ENCODE measurements around the gene TUBA4B.

TUBA4B gene

DNA sequence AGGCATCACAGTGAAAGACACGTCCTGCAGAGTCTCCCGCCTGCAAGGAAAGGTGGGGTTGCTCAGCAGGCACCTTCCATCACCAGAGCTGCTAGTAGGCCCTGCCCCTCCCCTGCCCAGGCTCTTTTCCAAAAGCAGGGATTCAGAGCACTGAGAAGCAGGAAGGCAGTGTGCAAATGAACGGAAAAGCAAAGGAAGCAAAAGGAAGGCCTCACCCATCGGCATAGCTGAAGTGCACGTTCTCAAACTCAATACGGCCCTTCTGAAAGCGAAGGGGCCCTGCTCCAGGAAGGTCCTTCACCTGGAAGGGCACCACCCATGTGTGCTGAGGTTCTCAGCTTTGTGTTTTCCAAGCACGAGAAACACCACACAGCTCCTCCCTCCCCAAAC is 40.0 kb upstream of the TUBA4B start:
- peaks cover 9% of the 10 kb centered on the region for H3K4me1 ChIP-seq (ENCODE audit: insufficient read depth, low read length)
- no peaks in the 10 kb centered on the region for H3K9me3 ChIP-seq (ENCODE audit: low read length)
- H3K36me3 ChIP-seq (ENCODE audit: insufficient read depth, low read length), result peaks cover 48% of the 10 kb centered on the region
- H2AFZ ChIP-seq (ENCODE audit: low read depth, low read length), result no peak overlapping the region
- no peak overlapping the region for H3K4me3 ChIP-seq (ENCODE audit: low read length)
- H3K27me3 ChIP-seq (ENCODE audit: insufficient read depth, low read length), result no peaks in the 10 kb centered on the region

DNA sequence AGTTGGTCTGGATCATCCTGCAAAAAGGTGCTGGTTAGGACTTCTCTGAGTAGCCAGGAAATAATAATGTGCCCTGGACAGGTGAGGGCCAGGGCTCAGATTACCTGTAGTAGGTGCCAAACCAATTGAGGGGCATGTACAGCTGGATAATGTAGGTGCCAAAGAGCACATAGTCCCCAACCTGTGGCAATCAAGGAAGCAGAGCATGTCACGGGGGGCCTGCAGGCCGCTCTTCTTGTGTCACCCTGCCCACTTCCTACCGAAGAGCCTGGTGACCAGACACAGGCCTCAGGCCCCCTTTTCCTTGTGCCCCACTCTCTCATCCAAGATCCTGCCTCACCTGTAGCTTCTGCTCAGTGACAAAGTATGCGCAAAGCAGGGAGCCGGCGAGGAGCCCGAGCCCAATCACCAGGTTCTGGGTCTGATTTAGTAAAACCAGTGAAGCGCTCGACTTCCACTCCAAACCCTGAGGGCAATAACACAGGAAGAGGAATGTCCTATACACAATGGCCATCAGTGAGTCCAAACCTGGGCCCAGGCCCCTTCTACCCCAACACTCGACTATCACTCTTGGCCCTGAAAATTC is 39.5 kb upstream of the TUBA4B start:
- peaks cover 46% of the 10 kb centered on the region for H3K36me3 ChIP-seq (ENCODE audit: insufficient read depth, low read length)

GRCh38 chr2:219214141-219214540 is 38.9 kb upstream of the TUBA4B start:
- Histone ChIP-seq H3K4me3 (ENCODE audit: low read length) (no peak overlapping the region), H2AFZ (ENCODE audit: low read depth, low read length) (no peak overlapping the region), H3K4me1 (ENCODE audit: insufficient read depth, low read length) (peaks cover 14% of the 10 kb centered on the region), H3K27me3 (ENCODE audit: insufficient read depth, low read length) (no peaks in the 10 kb centered on the region), H3K9me3 (ENCODE audit: low read length) (no peaks in the 10 kb centered on the region), H3K36me3 (ENCODE audit: insufficient read depth, low read length) (peaks cover 40% of the 10 kb centered on the region)

More for the DNA sequence above, 39.5 kb upstream of the TUBA4B start:
- Histone ChIP-seq H3K4me1 (ENCODE audit: insufficient read depth, low read length) (peaks cover 12% of the 10 kb centered on the region), H3K4me3 (ENCODE audit: low read length) (no peak overlapping the region), H3K9me3 (ENCODE audit: low read length) (no peaks in the 10 kb centered on the region), H2AFZ (ENCODE audit: low read depth, low read length) (no peak overlapping the region), H3K27me3 (ENCODE audit: insufficient read depth, low read length) (no peaks in the 10 kb centered on the region)

- peaks cover 19% of the 10 kb centered on the region for H3K4me1 ChIP-seq (ENCODE audit: insufficient read depth, low read length)
- peaks cover 35% of the 10 kb centered on the region for H3K36me3 ChIP-seq (ENCODE audit: insufficient read depth, low read length)
- no peaks in the 10 kb centered on the region for H3K9me3 ChIP-seq (ENCODE audit: low read length)
- H3K27me3 ChIP-seq (ENCODE audit: insufficient read depth, low read length), result no peaks in the 10 kb centered on the region
- no peak overlapping the region for H3K4me3 ChIP-seq (ENCODE audit: low read length)
- H2AFZ ChIP-seq (ENCODE audit: low read depth, low read length), result no peak overlapping the region
Observed at GRCh38 chr2:219214786-219215185, 38.3 kb upstream of the TUBA4B start.

- Histone ChIP-seq H2AFZ (ENCODE audit: low read depth, low read length) (no peak overlapping the region), H3K27me3 (ENCODE audit: insufficient read depth, low read length) (no peaks in the 10 kb centered on the region), H3K4me3 (ENCODE audit: low read length) (no peak overlapping the region), H3K4me1 (ENCODE audit: insufficient read depth, low read length) (peaks cover 19% of the 10 kb centered on the region), H3K9me3 (ENCODE audit: low read length) (no peaks in the 10 kb centered on the region), H3K36me3 (ENCODE audit: insufficient read depth, low read length) (peaks cover 40% of the 10 kb centered on the region)
Observed at GRCh38 chr2:219215871-219216534, 37.0 kb upstream of the TUBA4B start.

- H3K4me1 ChIP-seq (ENCODE audit: insufficient read depth, low read length), result peaks cover 19% of the 10 kb centered on the region
- H3K27me3 ChIP-seq (ENCODE audit: insufficient read depth, low read length), result no peaks in the 10 kb centered on the region
- peaks cover 38% of the 10 kb centered on the region for H3K36me3 ChIP-seq (ENCODE audit: insufficient read depth, low read length)
- H2AFZ ChIP-seq (ENCODE audit: low read depth, low read length), result no peak overlapping the region
- H3K9me3 ChIP-seq (ENCODE audit: low read length), result no peaks in the 10 kb centered on the region
- no peak overlapping the region for H3K4me3 ChIP-seq (ENCODE audit: low read length)
Observed at GRCh38 chr2:219216535-219216915, 36.5 kb upstream of the TUBA4B start.

- Histone ChIP-seq H3K4me1 (ENCODE audit: insufficient read depth, low read length) (peaks cover 19% of the 10 kb centered on the region), H3K9me3 (ENCODE audit: low read length) (no peaks in the 10 kb centered on the region), H3K36me3 (ENCODE audit: insufficient read depth, low read length) (peaks cover 41% of the 10 kb centered on the region), H3K27me3 (ENCODE audit: insufficient read depth, low read length) (no peaks in the 10 kb centered on the region), H3K4me3 (ENCODE audit: low read length) (peak overlapping the region; percentile 55), H2AFZ (ENCODE audit: low read depth, low read length) (peak overlapping the region; percentile 30)
Observed at GRCh38 chr2:219218217-219218731, 34.8 kb upstream of the TUBA4B start.

DNA sequence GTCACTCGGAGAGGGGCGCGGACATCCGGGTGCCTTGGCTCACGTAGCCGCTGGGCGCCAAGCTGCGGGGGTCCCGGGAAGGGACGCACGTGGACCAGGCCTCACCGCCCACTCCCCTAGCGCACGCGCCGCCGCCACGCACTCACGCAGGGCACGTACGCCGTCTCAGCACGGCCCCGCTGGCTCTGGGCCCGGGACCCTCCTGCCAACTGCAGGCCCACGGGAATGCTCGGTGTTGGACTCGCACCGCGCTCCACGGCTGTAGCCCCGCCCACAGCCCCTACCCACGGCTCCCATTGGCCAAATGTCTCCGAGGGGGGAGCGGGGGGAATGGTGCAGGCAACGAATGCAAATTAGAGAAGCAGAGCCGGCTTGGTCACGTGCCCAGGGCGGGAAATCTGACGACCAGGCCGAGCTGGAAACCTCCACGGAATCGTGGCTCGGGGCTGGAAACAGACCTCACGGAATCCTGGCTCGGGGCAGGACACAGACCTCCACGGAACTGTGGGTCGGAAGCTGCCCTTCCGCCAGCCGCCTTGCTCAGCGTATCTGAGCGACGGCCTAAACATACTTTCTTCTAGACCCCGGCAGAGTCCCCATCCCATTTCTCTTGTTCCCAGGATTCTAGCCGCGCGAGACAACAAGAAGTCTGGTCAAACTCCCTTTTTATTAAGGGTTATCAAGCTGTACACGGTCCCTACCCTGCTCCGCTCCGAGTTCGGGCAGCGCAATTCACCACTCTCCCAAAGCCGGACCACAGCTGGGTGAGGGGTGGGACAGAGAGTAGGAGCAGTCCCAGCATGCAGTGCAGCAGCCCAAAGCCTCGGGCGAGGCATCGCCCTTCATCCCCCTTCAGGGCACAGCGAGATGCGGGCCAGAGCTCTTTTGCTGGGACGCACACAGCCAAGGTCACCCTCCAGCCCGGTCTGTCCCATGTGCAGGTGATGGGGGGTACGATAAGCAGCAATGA is 34.0 kb upstream of the TUBA4B start, which contains the start of gene ABCB6:
Gene ABCB6 (minus strand): TSS at position 227 of the 970 bp plus-strand sequence. CDS start 285 bp downstream, outside the sequence.
- peaks cover 19% of the 10 kb centered on the region for H3K4me1 ChIP-seq (ENCODE audit: insufficient read depth, low read length)
- H3K27me3 ChIP-seq (ENCODE audit: insufficient read depth, low read length), result no peaks in the 10 kb centered on the region
- peak within 1 kb of the TSS; percentile 55 for H3K4me3 ChIP-seq (ENCODE audit: low read length)
- no peaks in the 10 kb centered on the region for H3K9me3 ChIP-seq (ENCODE audit: low read length)
- peak within 1 kb of the TSS; percentile 30 for H2AFZ ChIP-seq (ENCODE audit: low read depth, low read length)
- H3K36me3 ChIP-seq (ENCODE audit: insufficient read depth, low read length), result peaks cover 42% of the 10 kb centered on the region

- no peak overlapping the region for H2AFZ ChIP-seq (ENCODE audit: low read depth, low read length)
- peaks cover 19% of the 10 kb centered on the region for H3K4me1 ChIP-seq (ENCODE audit: insufficient read depth, low read length)
- no peaks in the 10 kb centered on the region for H3K27me3 ChIP-seq (ENCODE audit: insufficient read depth, low read length)
- peaks cover 42% of the 10 kb centered on the region for H3K36me3 ChIP-seq (ENCODE audit: insufficient read depth, low read length)
- H3K4me3 ChIP-seq (ENCODE audit: low read length), result no peak overlapping the region
- no peaks in the 10 kb centered on the region for H3K9me3 ChIP-seq (ENCODE audit: low read length)
Observed at GRCh38 chr2:219219784-219220532, 33.1 kb upstream of the TUBA4B start.

GRCh38 chr2:219220652-219221402 is 32.2 kb upstream of the TUBA4B start:
- Histone ChIP-seq H3K4me1 (ENCODE audit: insufficient read depth, low read length) (peaks cover 19% of the 10 kb centered on the region), H3K4me3 (ENCODE audit: low read length) (no peak overlapping the region), H3K36me3 (ENCODE audit: insufficient read depth, low read length) (peaks cover 43% of the 10 kb centered on the region), H3K9me3 (ENCODE audit: low read length) (no peaks in the 10 kb centered on the region), H3K27me3 (ENCODE audit: insufficient read depth, low read length) (no peaks in the 10 kb centered on the region), H2AFZ (ENCODE audit: low read depth, low read length) (no peak overlapping the region)

- Histone ChIP-seq H3K36me3 (ENCODE audit: insufficient read depth, low read length) (peaks cover 45% of the 10 kb centered on the region), H3K9me3 (ENCODE audit: low read length) (no peaks in the 10 kb centered on the region), H3K27me3 (ENCODE audit: insufficient read depth, low read length) (no peaks in the 10 kb centered on the region), H3K4me3 (ENCODE audit: low read length) (no peak overlapping the region), H3K4me1 (ENCODE audit: insufficient read depth, low read length) (peaks cover 16% of the 10 kb centered on the region), H2AFZ (ENCODE audit: low read depth, low read length) (no peak overlapping the region)
Observed at GRCh38 chr2:219221957-219222518, 31.0 kb upstream of the TUBA4B start.

Measured in neuron (in vitro differentiated cells).